DMS53 treated with DMSO at 0.1 percent for 48 hours (cell line): ENCODE data around the gene NLGN1.

ENCODE experiments used
- DNase-seq: peaks from one replicate; lab custom pipeline; 2025; ENCODE audit not compliant: unreplicated experiment; lab: John Stamatoyannopoulos, UW

NLGN1 gene

GRCh38 chr3:173630849-173631248 lies 233.3 kb downstream of the NLGN1 start:
- no peak for DNase-seq

GRCh38 chr3:173632945-173633344 lies 235.4 kb downstream of the NLGN1 start:
- DNase-seq = no peak

- no peak for DNase-seq
Observed at GRCh38 chr3:173635826-173636225, 238.3 kb downstream of the NLGN1 start.

GRCh38 chr3:173639098-173639497 lies 241.6 kb downstream of the NLGN1 start:
- DNase-seq = no peak

GRCh38 chr3:173641696-173642095 lies 244.2 kb downstream of the NLGN1 start:
- DNase-seq = no peak

GRCh38 chr3:173644086-173645082 lies 246.8 kb downstream of the NLGN1 start:
- no peak for DNase-seq

- no peak for DNase-seq
Observed at GRCh38 chr3:173650596-173650995, 253.1 kb downstream of the NLGN1 start.

GRCh38 chr3:173652093-173652492 lies 254.5 kb downstream of the NLGN1 start:
- DNase-seq = no peak

GRCh38 chr3:173653781-173654180 lies 256.2 kb downstream of the NLGN1 start:
- DNase-seq = no peak

GRCh38 chr3:173659972-173660371 lies 262.4 kb downstream of the NLGN1 start:
- DNase-seq = no peak

- DNase-seq = no peak
Observed at GRCh38 chr3:173660645-173661299, 263.2 kb downstream of the NLGN1 start.

GRCh38 chr3:173663696-173664111 lies 266.2 kb downstream of the NLGN1 start:
- DNase-seq = no peak

GRCh38 chr3:173676094-173676493 lies 278.6 kb downstream of the NLGN1 start:
- DNase-seq = no peak

- no peak for DNase-seq
Observed at GRCh38 chr3:173681188-173681678, 283.7 kb downstream of the NLGN1 start.

GRCh38 chr3:173685456-173685855 lies 287.9 kb downstream of the NLGN1 start:
- DNase-seq = no peak

GRCh38 chr3:173688216-173688842 lies 290.8 kb downstream of the NLGN1 start:
- no peak for DNase-seq

GRCh38 chr3:173690542-173691180 lies 293.1 kb downstream of the NLGN1 start:
- no peak for DNase-seq

GRCh38 chr3:173699353-173699752 lies 301.8 kb downstream of the NLGN1 start:
- no peak for DNase-seq

- DNase-seq = no peak
Observed at GRCh38 chr3:173700336-173700735, 302.8 kb downstream of the NLGN1 start.

GRCh38 chr3:173702561-173702960 lies 305.0 kb downstream of the NLGN1 start:
- no peak for DNase-seq

GRCh38 chr3:173703771-173704170 lies 306.2 kb downstream of the NLGN1 start:
- DNase-seq = no peak
